Right lobe of liver (tissue), 6 donors: ENCODE measurements around the gene SYNRG. TPM values are rescaled to one million over a fixed set of nuclear protein-coding genes. Genes with fewer than 3 reads are reported as not detected.

ENCODE experiments used
- ATAC-seq, 4 donors: fragments of 200-7000 bp; cut with Tn5 transposase; one replicate each; pipeline ENCODE4 v1.9.1; 2020; ENCODE audit warnings: mild to moderate bottlenecking in 4 of 4, moderate library complexity in 4 of 4
- DNase-seq, 3 donors: peaks; one replicate each; pipeline ENCODE4 v3.0.0-alpha.2; 2020
- H3K27ac ChIP-seq, 3 donors: fragments of 200-600 bp; one replicate each; pipeline ENCODE4 v1.8.0; 2022
- H3K27me3 ChIP-seq, 2 donors: fragments of 200-600 bp; one replicate each; pipeline ENCODE4 v1.8.0; 2022
- H3K36me3 ChIP-seq, 4 donors: fragments of 200-600 bp; sonication (generic) in 1 of 4; one replicate each; pipeline versions ENCODE4 v1.5.1 to v1.8.0; 2017 to 2022; ENCODE audit warnings: control low read depth in 1 of 4
- H3K4me1 ChIP-seq, 4 donors: fragments of 200-600 bp; sonication (generic) in 1 of 4; one replicate each; pipeline versions ENCODE4 v1.5.1 to v1.8.0; 2017 to 2022; ENCODE audit warnings: control low read depth in 1 of 4
- H3K4me3 ChIP-seq, 3 donors: fragments of 200-600 bp; one replicate each; pipeline ENCODE4 v1.8.0; 2022
- H3K9me3 ChIP-seq, 4 donors: fragments of 200-600 bp; sonication (generic) in 1 of 4; one replicate each; pipeline versions ENCODE4 v1.5.1 to v1.8.0; 2017 to 2022; ENCODE audit warnings: control low read depth in 1 of 4
- CTCF ChIP-seq, 4 donors: fragments of 200-600 bp in 3 of 4; fragments of 450-650 bp in 1 of 4; IDR thresholded peaks; one replicate each; pipeline versions ENCODE4 v1.5.1 to v1.8.0; 2016 to 2022; ENCODE audit warnings: antibody characterized with exemption in 4 of 4, mild to moderate bottlenecking in 2 of 4
- POLR2A ChIP-seq: fragments of 450-650 bp; IDR thresholded peaks from one replicate; pipeline ENCODE4 v1.6.1; 2017; ENCODE audit warnings: antibody characterized with exemption, mild to moderate bottlenecking
- WGBS: methylation state at CpG from one replicate; pipeline ENCODE4 v1.1.6; 2018; ENCODE audit warnings: low coverage, low lambda C conversion rate; ENCODE audit not compliant: insufficient coverage; ENCODE audit errors: missing lambda C conversion rate; 5-methylcytosine and 5-hydroxymethylcytosine counted together
- intact Hi-C, 2 donors: fragments of 100-400 bp; cut with DNase I; formaldehyde crosslinking; loops; one replicate each; pipeline versions ENCODE4 v1.11.2 to v1.14.1; 2022
- total RNA-seq, 6 experiments: library from RNA; depleted of rRNA in 2 of 6; stranded (reverse); fragments of >200 nt in 2 of 6; fragmentation: NEBNext Ultra II Directional in 3 of 6; extraction: Animal tissue kit (Norgen Biotek cat#: 25700) in 3 of 6; gene quantifications; one replicate each; pipeline versions ENCODE4 v1.1.0 to v1.2.4, GENCODE V29; 2016 to 2023
- donor health status: DM: no; HTN: yes; CAD: no.
- donor health status: DM: no; HTN: no; CAD: no.
- donor health status: DM: no; HTN: no; CAD: no.
- donor health status: DM: no; HTN: yes; CAD: no.
- donor health status: DM: no; HTN: yes; CAD: no.

The SYNRG gene
- total RNA-seq, 6 experiments from 2014 or later: 9.0 to 16.2 (median 15.0) TPM

- Histone ChIP-seq H3K27ac (no peak overlapping the region), H3K27me3 (no peaks in the 10 kb centered on the region), H3K9me3 (no peaks in the 10 kb centered on the region), H3K4me1 (no peaks in the 10 kb centered on the region), H3K4me3 (no peak overlapping the region), H3K36me3 (peaks cover 0 to 52% (median 30%) of the 10 kb centered on the region in 4 donors)
- no peak for DNase-seq
- intact Hi-C loops: no loop called here
- TF ChIP-seq CTCF (IDR thresholded peaks at IDR 0.05) (no peak), POLR2A (no peak)
- no peak for ATAC-seq
- WGBS: 85% methylated on average over 9 of the region's 9 CpGs
Observed at GRCh38 chr17:37541880-37542660, 67.1 kb downstream of the SYNRG start.

GRCh38 chr17:37538981-37539659 lies 70.1 kb downstream of the SYNRG start:
- no peak overlapping the region for H3K4me3 ChIP-seq
- no peak for TF ChIP-seq POLR2A
- TF ChIP-seq CTCF (IDR thresholded peaks at IDR 0.05): no peak
- intact Hi-C loops: no loop called here
- peaks cover 0 to 72% (median 41%) of the 10 kb centered on the region in 4 donors for H3K36me3 ChIP-seq
- ATAC-seq (no peak), DNase-seq (no peak)
- no peaks in the 10 kb centered on the region for H3K27me3 ChIP-seq
- H3K4me1 ChIP-seq: no peaks in the 10 kb centered on the region
- 90% methylated on average over 6 of the region's 8 CpGs for WGBS
- no peak overlapping the region for H3K27ac ChIP-seq
- no peaks in the 10 kb centered on the region for H3K9me3 ChIP-seq

- no peak for ATAC-seq
- DNase-seq: no peak
- Histone ChIP-seq H3K27ac (no peak overlapping the region), H3K9me3 (no peaks in the 10 kb centered on the region), H3K4me1 (no peaks in the 10 kb centered on the region), H3K4me3 (no peak overlapping the region), H3K36me3 (peaks cover 0 to 78% (median 35%) of the 10 kb centered on the region in 4 donors), H3K27me3 (no peaks in the 10 kb centered on the region)
- intact Hi-C loops: no loop called here
- TF ChIP-seq POLR2A: no peak
- no peak for TF ChIP-seq CTCF (IDR thresholded peaks at IDR 0.05)
- 89% methylated on average over 4 of the region's 5 CpGs for WGBS
Observed at GRCh38 chr17:37535906-37536305, 73.3 kb downstream of the SYNRG start.

GRCh38 chr17:37532756-37533155 lies 76.5 kb downstream of the SYNRG start:
- H3K27ac ChIP-seq: no peak overlapping the region
- H3K4me1 ChIP-seq: no peaks in the 10 kb centered on the region
- TF ChIP-seq CTCF (IDR thresholded peaks at IDR 0.05) (no peak), POLR2A (no peak)
- ATAC-seq (no peak), DNase-seq (no peak)
- peaks cover 0 to 75% (median 17%) of the 10 kb centered on the region in 4 donors for H3K36me3 ChIP-seq
- H3K9me3 ChIP-seq: no peaks in the 10 kb centered on the region
- H3K27me3 ChIP-seq: no peaks in the 10 kb centered on the region
- intact Hi-C loops: no loop called here
- 80% methylated on average over 3 of the region's 3 CpGs for WGBS
- H3K4me3 ChIP-seq: no peak overlapping the region
